Neural cell (in vitro differentiated cells): Measurements from ENCODE around the gene SLC17A5.

Source experiments
- EZH2 ChIP-seq: fragments of 200-600, 300-800 bp; shearing (Covaris generic), sonication (generic); IDR thresholded peaks from 2 replicates; pipeline ENCODE4 v1.6.1; 2014; ENCODE audit warnings: antibody characterized with exemption, low read length, borderline replicate concordance, mild to moderate bottlenecking; ENCODE audit not compliant: insufficient read depth, poor library complexity, severe bottlenecking
- POLR2AphosphoS5 ChIP-seq: IDR thresholded peaks from 2 replicates; pipeline ENCODE4 v1.6.1; 2012
- RAD21 ChIP-seq: fragments of 450-650 bp; conservative IDR thresholded peaks from 2 replicates; pipeline ENCODE4 v1.6.1; 2014; ENCODE audit warnings: antibody characterized with exemption, mild to moderate bottlenecking, moderate library complexity
- TF ChIP-seq, protein P1 (sequence below): fragments of 450-650 bp; IDR thresholded peaks from 2 replicates; pipeline ENCODE4 v1.5.1; 2014; ENCODE audit warnings: antibody characterized with exemption, mild to moderate bottlenecking, moderate library complexity; ENCODE audit not compliant: poor library complexity, severe bottlenecking

DNA sequence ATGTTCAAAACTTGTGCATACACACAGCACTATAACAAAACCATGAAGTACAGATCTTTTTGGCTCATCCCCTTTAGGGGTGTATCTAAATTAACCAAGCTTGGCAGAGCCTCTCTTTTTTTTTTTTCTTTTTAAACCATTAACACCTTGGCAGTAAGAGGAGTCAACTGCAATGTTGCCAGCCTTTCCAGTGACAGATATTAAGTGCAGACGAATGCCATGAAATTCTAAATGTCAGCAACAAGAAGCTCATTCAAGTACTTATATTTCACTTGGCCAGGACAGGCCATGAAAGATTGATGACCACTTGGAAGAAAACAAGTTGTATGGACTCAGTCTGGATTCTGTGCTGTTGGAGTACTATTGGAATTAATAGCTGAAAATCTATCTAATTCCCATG lies 49.8 kb downstream of the SLC17A5 start:
- TF ChIP-seq RAD21 (no peak), EZH2 (no peak), POLR2AphosphoS5 (no peak)
- TF ChIP-seq, protein P1, sequence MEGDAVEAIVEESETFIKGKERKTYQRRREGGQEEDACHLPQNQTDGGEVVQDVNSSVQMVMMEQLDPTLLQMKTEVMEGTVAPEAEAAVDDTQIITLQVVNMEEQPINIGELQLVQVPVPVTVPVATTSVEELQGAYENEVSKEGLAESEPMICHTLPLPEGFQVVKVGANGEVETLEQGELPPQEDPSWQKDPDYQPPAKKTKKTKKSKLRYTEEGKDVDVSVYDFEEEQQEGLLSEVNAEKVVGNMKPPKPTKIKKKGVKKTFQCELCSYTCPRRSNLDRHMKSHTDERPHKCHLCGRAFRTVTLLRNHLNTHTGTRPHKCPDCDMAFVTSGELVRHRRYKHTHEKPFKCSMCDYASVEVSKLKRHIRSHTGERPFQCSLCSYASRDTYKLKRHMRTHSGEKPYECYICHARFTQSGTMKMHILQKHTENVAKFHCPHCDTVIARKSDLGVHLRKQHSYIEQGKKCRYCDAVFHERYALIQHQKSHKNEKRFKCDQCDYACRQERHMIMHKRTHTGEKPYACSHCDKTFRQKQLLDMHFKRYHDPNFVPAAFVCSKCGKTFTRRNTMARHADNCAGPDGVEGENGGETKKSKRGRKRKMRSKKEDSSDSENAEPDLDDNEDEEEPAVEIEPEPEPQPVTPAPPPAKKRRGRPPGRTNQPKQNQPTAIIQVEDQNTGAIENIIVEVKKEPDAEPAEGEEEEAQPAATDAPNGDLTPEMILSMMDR, result no peak
